Neural progenitor cell (in vitro differentiated cells): ENCODE data around the gene VCAN.
A peak's percentile ranks its signal among the peaks of the same experiment; 100 is the strongest.

ENCODE experiments used
- EZH2 ChIP-seq: fragments of 200-600 bp; sonication (generic); IDR thresholded peaks from 2 replicates; pipeline ENCODE4 v1.6.1; 2017; ENCODE audit warnings: antibody characterized with exemption, mild to moderate bottlenecking, moderate library complexity
- TF ChIP-seq, protein P1 (sequence below): fragments of 200-600 bp; sonication (generic); IDR thresholded peaks from 2 replicates; pipeline ENCODE4 v1.5.1; 2017; ENCODE audit warnings: antibody characterized with exemption, mild to moderate bottlenecking

DNA sequence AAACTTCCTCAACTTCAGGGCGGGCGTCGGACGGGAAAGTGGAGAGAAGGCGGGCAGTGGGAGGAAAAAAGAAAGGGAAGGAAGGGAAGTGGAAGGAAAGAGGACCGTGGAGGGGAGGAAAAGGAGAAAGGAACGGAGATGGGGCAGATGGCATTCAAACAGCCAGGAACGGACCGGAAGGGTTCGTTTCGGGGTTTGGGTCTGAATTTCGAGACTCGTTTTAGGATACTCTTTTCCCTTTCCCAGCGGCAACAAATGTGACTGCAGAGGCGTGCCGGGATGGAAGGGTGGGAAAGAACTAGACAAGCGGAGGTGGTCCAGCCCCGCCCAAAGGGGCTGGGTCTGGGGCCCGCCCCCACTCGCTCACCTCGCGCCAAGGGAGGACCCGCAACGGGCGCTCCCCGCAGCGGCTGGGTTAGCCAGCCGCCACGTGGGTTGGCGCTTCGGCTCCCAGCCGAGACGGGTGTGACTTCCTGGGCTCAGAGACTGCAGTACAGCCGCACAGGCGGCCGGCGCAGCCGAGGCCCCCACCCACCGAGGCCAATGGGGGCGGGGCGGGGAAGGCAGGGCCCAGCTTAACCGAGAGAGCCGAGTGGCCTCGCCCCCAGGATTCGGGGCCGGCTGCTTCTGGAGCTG is 2.7 kb downstream of the VCAN start:
- TF ChIP-seq, protein P1, sequence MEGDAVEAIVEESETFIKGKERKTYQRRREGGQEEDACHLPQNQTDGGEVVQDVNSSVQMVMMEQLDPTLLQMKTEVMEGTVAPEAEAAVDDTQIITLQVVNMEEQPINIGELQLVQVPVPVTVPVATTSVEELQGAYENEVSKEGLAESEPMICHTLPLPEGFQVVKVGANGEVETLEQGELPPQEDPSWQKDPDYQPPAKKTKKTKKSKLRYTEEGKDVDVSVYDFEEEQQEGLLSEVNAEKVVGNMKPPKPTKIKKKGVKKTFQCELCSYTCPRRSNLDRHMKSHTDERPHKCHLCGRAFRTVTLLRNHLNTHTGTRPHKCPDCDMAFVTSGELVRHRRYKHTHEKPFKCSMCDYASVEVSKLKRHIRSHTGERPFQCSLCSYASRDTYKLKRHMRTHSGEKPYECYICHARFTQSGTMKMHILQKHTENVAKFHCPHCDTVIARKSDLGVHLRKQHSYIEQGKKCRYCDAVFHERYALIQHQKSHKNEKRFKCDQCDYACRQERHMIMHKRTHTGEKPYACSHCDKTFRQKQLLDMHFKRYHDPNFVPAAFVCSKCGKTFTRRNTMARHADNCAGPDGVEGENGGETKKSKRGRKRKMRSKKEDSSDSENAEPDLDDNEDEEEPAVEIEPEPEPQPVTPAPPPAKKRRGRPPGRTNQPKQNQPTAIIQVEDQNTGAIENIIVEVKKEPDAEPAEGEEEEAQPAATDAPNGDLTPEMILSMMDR, result no peak
- TF ChIP-seq EZH2, result peak; percentile 41
